Right lobe of liver (tissue), 4 donors: ENCODE data around the gene TNXB.
"Not testable (repeated sequence)": the region's sequence is repeated elsewhere in the genome, so short reads cannot be mapped to it uniquely, and the experiment has no call there.

Experiments used
- POLR2A ChIP-seq: fragments of 450-650 bp; IDR thresholded peaks from one replicate; pipeline ENCODE4 v1.6.1; 2017; ENCODE audit warnings: antibody characterized with exemption, mild to moderate bottlenecking
- TF ChIP-seq, protein P1 (sequence below), 4 donors: fragments of 200-600 bp in 3 of 4; fragments of 450-650 bp in 1 of 4; IDR thresholded peaks; one replicate each; pipeline versions ENCODE4 v1.5.1 to v1.8.0; 2016 to 2022; ENCODE audit warnings: antibody characterized with exemption in 4 of 4, mild to moderate bottlenecking in 2 of 4
- donor health status: DM: no; HTN: no; CAD: no.
- donor health status: DM: no; HTN: no; CAD: no.
- donor health status: DM: no; HTN: yes; CAD: no.

DNA sequence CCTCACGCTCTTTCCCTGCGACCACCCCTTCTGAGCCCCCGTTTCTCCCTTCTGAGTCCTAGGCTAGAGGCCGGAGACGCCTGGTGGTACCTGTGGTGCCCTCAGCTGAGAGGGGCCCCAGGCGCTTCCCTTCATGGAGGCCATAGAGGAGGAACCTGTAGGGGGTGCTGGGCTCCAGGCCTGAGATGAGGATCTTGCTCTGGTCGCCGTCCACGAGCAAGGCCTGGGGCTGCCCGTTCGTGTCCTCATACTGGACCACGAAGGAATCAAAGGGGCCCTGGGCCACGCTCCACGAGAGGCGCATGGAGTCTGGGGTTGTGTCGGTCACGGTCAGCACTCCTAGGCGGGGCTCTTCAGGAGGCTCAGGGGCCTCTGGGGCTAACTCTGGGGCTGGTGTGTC, 64.2 kb downstream of the TNXB start:
- TF ChIP-seq, protein P1, sequence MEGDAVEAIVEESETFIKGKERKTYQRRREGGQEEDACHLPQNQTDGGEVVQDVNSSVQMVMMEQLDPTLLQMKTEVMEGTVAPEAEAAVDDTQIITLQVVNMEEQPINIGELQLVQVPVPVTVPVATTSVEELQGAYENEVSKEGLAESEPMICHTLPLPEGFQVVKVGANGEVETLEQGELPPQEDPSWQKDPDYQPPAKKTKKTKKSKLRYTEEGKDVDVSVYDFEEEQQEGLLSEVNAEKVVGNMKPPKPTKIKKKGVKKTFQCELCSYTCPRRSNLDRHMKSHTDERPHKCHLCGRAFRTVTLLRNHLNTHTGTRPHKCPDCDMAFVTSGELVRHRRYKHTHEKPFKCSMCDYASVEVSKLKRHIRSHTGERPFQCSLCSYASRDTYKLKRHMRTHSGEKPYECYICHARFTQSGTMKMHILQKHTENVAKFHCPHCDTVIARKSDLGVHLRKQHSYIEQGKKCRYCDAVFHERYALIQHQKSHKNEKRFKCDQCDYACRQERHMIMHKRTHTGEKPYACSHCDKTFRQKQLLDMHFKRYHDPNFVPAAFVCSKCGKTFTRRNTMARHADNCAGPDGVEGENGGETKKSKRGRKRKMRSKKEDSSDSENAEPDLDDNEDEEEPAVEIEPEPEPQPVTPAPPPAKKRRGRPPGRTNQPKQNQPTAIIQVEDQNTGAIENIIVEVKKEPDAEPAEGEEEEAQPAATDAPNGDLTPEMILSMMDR (IDR thresholded peaks at IDR 0.05), result not testable (repeated sequence)
- TF ChIP-seq POLR2A, result not testable (repeated sequence)
